Smooth muscle cell (in vitro differentiated cells): ENCODE measurements around the gene DAPK2. TPM values are rescaled to one million over a fixed set of nuclear protein-coding genes. Genes with fewer than 3 reads are reported as not detected.

ENCODE experiments used
- DNase-seq: peaks from one replicate; lab custom pipeline; 2025; ENCODE audit not compliant: unreplicated experiment; lab: John Stamatoyannopoulos, UW
- H2AFZ ChIP-seq: fragments of 200-600 bp; sonication (generic); 2 replicates; pipeline ENCODE4 v1.6.0; 2016; ENCODE audit warnings: antibody characterized with exemption, low read depth, mild to moderate bottlenecking
- H3F3A ChIP-seq: fragments of 200-600 bp; sonication (generic); 2 replicates; pipeline ENCODE4 v1.6.0; 2017; ENCODE audit warnings: antibody characterized with exemption, low read depth
- H3K27ac ChIP-seq: fragments of 200-600 bp; sonication (generic); 2 replicates; pipeline ENCODE4 v1.5.1; 2016; ENCODE audit warnings: low read depth, mild to moderate bottlenecking
- H3K27me3 ChIP-seq: fragments of 200-600 bp; sonication (generic); 2 replicates; pipeline ENCODE4 v1.6.1; 2016; ENCODE audit warnings: low read depth, mild to moderate bottlenecking
- H3K36me3 ChIP-seq: fragments of 200-600 bp; sonication (generic); 2 replicates; pipeline ENCODE4 v1.5.1; 2016; ENCODE audit warnings: low read depth
- H3K4me1 ChIP-seq: fragments of 200-600 bp; sonication (generic); 2 replicates; pipeline ENCODE4 v1.5.1; 2016; ENCODE audit warnings: low read depth
- H3K4me2 ChIP-seq: fragments of 200-600 bp; sonication (generic); 2 replicates; pipeline ENCODE4 v1.6.0; 2016; ENCODE audit warnings: mild to moderate bottlenecking
- H3K4me3 ChIP-seq: fragments of 200-600 bp; sonication (generic); 2 replicates; pipeline ENCODE4 v1.5.1; 2016; ENCODE audit warnings: mild to moderate bottlenecking
- H3K79me2 ChIP-seq: fragments of 200-600 bp; sonication (generic); 2 replicates; pipeline ENCODE4 v1.6.0; 2016; ENCODE audit warnings: low read depth, mild to moderate bottlenecking
- H3K9ac ChIP-seq: fragments of 200-600 bp; sonication (generic); 2 replicates; pipeline ENCODE4 v1.6.0; 2016; ENCODE audit warnings: low read depth
- H3K9me3 ChIP-seq: fragments of 200-600 bp; sonication (generic); replicated peaks from 2 replicates; pipeline ENCODE4 v1.5.1; 2016; ENCODE audit warnings: low read depth
- H4K20me1 ChIP-seq: fragments of 200-600 bp; sonication (generic); 2 replicates; pipeline ENCODE4 v1.6.0; 2016; ENCODE audit warnings: low read depth
- CTCF ChIP-seq: fragments of 200-600 bp; sonication (generic); IDR thresholded peaks from 2 replicates; pipeline ENCODE4 v1.5.1; 2017; ENCODE audit warnings: borderline replicate concordance, mild to moderate bottlenecking, antibody characterized with exemption; ENCODE audit not compliant: insufficient read depth, poor library complexity, severe bottlenecking
- WGBS: methylation state at CpG from one replicate; pipeline ENCODE4 v1.1.7; 2016; ENCODE audit warnings: low lambda C conversion rate; 5-methylcytosine and 5-hydroxymethylcytosine counted together
- polyA plus RNA-seq: library from polyadenylated mRNA; unstranded; fragments of >200 nt; fragmentation: Nextera tagmentation; extraction: Ambion mirVana; gene quantifications from 2 replicates; pipeline ENCODE4 v1.2.1, GENCODE V29; 2016
- total RNA-seq: library from RNA; depleted of rRNA; stranded (reverse); fragments of >200 nt; gene quantifications from 2 replicates; pipeline ENCODE4 v1.2.3, GENCODE V29; 2014

DAPK2 gene
- total and polyA plus RNA-seq, 2 experiments from 2014 or later = not detected

DNA sequence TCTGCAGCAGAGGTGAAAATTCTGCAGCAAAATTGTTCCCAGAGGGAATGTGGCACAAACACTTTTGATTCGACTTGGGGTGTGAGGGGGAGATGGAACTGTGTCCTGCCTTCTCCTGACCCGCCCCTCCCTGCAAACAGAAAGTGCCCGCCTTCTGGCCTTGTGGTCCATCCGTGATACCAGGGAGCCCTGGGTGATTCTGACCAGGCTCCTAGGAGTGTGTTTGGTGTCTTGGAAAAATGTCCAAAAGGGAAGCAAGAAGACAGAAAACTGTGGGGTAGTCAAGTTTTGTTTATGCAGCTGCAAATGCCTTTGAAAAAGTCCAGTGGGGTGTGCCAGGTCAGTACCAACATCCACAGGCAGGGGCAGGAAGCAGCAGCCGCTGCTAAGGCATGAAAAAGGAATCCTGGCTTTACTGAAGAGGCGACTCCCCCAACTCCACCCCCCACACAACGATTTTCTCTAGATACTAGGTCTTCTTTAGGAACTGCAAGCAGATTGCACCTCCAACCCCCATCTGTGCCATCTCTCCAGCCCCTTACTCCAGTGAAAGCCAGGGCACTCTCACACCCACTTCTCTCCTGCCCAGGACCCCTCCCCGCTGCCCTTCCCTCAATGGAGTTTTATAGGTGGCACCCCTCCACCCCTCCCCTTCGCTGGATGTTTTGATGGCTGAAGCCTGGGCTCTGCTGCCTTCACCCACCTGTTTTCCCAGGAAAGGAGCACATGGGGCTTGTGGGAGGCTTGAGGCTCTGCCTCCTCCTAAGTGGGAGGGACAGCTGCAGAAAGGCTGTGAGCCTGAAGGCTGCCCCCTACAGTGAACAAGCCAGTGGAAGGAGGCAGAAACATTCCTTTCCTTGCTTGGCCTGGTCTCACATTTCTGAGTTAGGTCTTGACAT is 130.2 kb downstream of the DAPK2 start:
- Histone ChIP-seq H3F3A (no peaks in the 10 kb centered on the region), H4K20me1 (no peaks in the 10 kb centered on the region), H3K79me2 (no peaks in the 10 kb centered on the region), H3K9ac (no peak overlapping the region), H3K4me3 (no peak overlapping the region), H3K4me1 (peaks cover 14% of the 10 kb centered on the region), H3K4me2 (no peak overlapping the region), H3K27ac (no peak overlapping the region), H3K36me3 (no peaks in the 10 kb centered on the region), H2AFZ (no peak overlapping the region), H3K27me3 (peaks cover 3% of the 10 kb centered on the region), H3K9me3 (no peaks in the 10 kb centered on the region)
- DNase-seq = no peak
- WGBS = 63% methylated on average over 9 of the region's 9 CpGs
- peak; percentile 12 for TF ChIP-seq CTCF

DNA sequence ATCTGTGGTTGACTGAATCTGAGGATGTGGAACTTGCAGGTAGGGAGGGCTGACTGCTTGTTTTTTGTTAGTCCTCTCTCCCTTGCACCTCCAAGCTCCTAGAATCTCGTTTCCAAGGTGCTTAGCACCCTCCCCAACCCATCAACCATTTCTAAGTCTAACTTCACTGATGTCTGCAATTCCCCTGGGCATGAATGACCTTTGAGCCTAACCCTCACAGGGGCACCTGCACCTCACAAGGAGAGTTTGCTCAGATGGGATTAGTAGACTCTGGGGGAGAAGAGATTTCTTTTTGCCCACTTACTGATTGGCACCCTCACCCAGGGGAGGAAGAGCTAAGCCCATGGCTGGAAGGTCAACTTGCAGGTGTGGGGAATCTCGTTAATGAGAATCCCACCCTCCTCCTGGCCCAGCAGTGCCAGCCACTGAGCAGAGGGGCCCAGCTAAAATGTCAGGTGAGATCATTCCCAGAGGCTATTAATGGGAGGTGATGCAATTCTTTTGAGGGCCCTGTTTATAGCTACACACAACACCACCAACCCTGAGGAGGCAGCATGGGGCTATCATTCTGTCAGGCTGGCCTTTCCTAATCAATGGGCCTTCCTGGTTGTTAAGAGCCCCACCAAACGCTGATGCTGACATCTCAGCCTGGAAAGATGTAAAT is 130.9 kb downstream of the DAPK2 start:
- H3K79me2 ChIP-seq = no peaks in the 10 kb centered on the region
- no peak overlapping the region for H3K4me3 ChIP-seq
- 81% methylated on average over 3 of the region's 3 CpGs for WGBS
- H3K27ac ChIP-seq = no peak overlapping the region
- no peaks in the 10 kb centered on the region for H3K9me3 ChIP-seq
- no peak overlapping the region for H3K4me2 ChIP-seq
- H3K9ac ChIP-seq = no peak overlapping the region
- no peaks in the 10 kb centered on the region for H3F3A ChIP-seq
- no peak for TF ChIP-seq CTCF
- peaks cover 14% of the 10 kb centered on the region for H3K4me1 ChIP-seq
- H3K36me3 ChIP-seq = no peaks in the 10 kb centered on the region
- H2AFZ ChIP-seq = no peak overlapping the region
- H4K20me1 ChIP-seq = no peaks in the 10 kb centered on the region
- DNase-seq = no peak
- H3K27me3 ChIP-seq = peaks cover 3% of the 10 kb centered on the region

GRCh38 chr15:63913786-63914315 is 132.4 kb downstream of the DAPK2 start:
- H3K9ac ChIP-seq = no peak overlapping the region
- no peak for DNase-seq
- 78% methylated on average over 3 of the region's 3 CpGs for WGBS
- H3K4me2 ChIP-seq = no peak overlapping the region
- no peaks in the 10 kb centered on the region for H3K9me3 ChIP-seq
- peaks cover 14% of the 10 kb centered on the region for H3K4me1 ChIP-seq
- H3K27ac ChIP-seq = no peak overlapping the region
- no peak overlapping the region for H3K4me3 ChIP-seq
- no peaks in the 10 kb centered on the region for H3K36me3 ChIP-seq
- H3K79me2 ChIP-seq = no peaks in the 10 kb centered on the region
- H3K27me3 ChIP-seq = peaks cover 3% of the 10 kb centered on the region
- H2AFZ ChIP-seq = no peak overlapping the region
- no peaks in the 10 kb centered on the region for H3F3A ChIP-seq
- TF ChIP-seq CTCF = no peak
- H4K20me1 ChIP-seq = no peaks in the 10 kb centered on the region
